Panc1 (cell line): ENCODE measurements around the gene ANAPC16. TPM values are rescaled to one million over a fixed set of nuclear protein-coding genes. Genes with fewer than 3 reads are reported as not detected.
A peak's percentile ranks its signal among the peaks of the same experiment; 100 is the strongest.
"Not testable (repeated sequence)": the region's sequence is repeated elsewhere in the genome, so short reads cannot be mapped to it uniquely, and the experiment has no call there.

Source experiments
- ATAC-seq: fragments of 200-7000 bp; cut with Tn5 transposase; 2 replicates; pipeline ENCODE4 v1.9.1; 2020; ENCODE audit warnings: mild to moderate bottlenecking, moderate library complexity
- BruUV-seq: library from RNA; stranded (reverse); fragments of 400-500 nt; replicated peaks from 2 replicates; lab custom pipeline; 2021; lab: Mats Ljungman, UMichigan
- CTCF ChIA-PET: fragments of 300-600 bp; sonication (Branson Sonifier 250); formaldehyde crosslinking; loops from one replicate; lab custom pipeline; 2022; ENCODE audit warnings: antibody characterized with exemption; lab: Charles Lee
- POLR2A ChIA-PET: fragments of 300-600 bp; sonication (Branson Sonifier 250); formaldehyde crosslinking; loops from one replicate; lab custom pipeline; 2022; ENCODE audit warnings: antibody characterized with exemption; lab: Charles Lee
- DNase-seq: peaks from one replicate; pipeline ENCODE4 v3.0.0-alpha.2; 2010; ENCODE audit warnings: low read depth, low spot score
- H3K27ac ChIP-seq: 2 replicates; pipeline ENCODE4 v1.5.1; 2011; ENCODE audit warnings: mild to moderate bottlenecking, low read length, inconsistent platforms
- H3K27me3 ChIP-seq: fragments of 200-500 bp; sonication (Bioruptor generic); 2 replicates; pipeline ENCODE4 v1.6.0; 2014; ENCODE audit warnings: low read length, inconsistent platforms; ENCODE audit not compliant: control insufficient read depth, insufficient read depth
- H3K36me3 ChIP-seq: fragments of 200-500 bp; sonication (Bioruptor generic); 2 replicates; pipeline ENCODE4 v1.5.1; 2014; ENCODE audit warnings: inconsistent platforms, mild to moderate bottlenecking, low read length, moderate library complexity; ENCODE audit not compliant: control insufficient read depth, insufficient read depth
- H3K4me1 ChIP-seq: 2 replicates; pipeline ENCODE4 v1.5.1; 2011; ENCODE audit warnings: inconsistent platforms, mild to moderate bottlenecking, low read length, moderate library complexity; ENCODE audit not compliant: control insufficient read depth, insufficient read depth
- H3K4me3 ChIP-seq, 2 experiments: 2 replicates each; pipeline ENCODE4 v1.5.1; 2011 to 2012; ENCODE audit warnings: low read depth in 2 of 2, low read length in 2 of 2, mild to moderate bottlenecking in 2 of 2, inconsistent platforms in 1 of 2, moderate library complexity in 1 of 2
- H3K9me3 ChIP-seq: fragments of 200-500 bp; sonication (Bioruptor generic); 2 replicates; pipeline ENCODE4 v1.5.1; 2014; ENCODE audit warnings: low read depth, mild to moderate bottlenecking, inconsistent platforms, low read length, moderate library complexity; ENCODE audit not compliant: control insufficient read depth, insufficient read depth
- CTCF ChIP-seq: fragments of 450-650 bp; IDR thresholded peaks from 2 replicates; pipeline ENCODE4 v1.5.1; 2017; ENCODE audit warnings: mild to moderate bottlenecking
- POLR2AphosphoS5 ChIP-seq: IDR thresholded peaks from 2 replicates; pipeline ENCODE4 v1.6.1; 2012; ENCODE audit warnings: mild to moderate bottlenecking, low read depth, low read length, moderate library complexity
- REST ChIP-seq, 2 experiments: IDR thresholded peaks; 2 replicates each; pipeline ENCODE4 v1.6.1; 2011 to 2012; ENCODE audit warnings: low read depth in 2 of 2, control low read depth in 1 of 2, low read length in 1 of 2, mild to moderate bottlenecking in 1 of 2, moderate library complexity in 1 of 2; ENCODE audit not compliant: insufficient read depth in 1 of 2
- SIN3A ChIP-seq: IDR thresholded peaks from 2 replicates; pipeline ENCODE4 v1.6.1; 2012; ENCODE audit warnings: low read depth, mild to moderate bottlenecking, low read length, moderate library complexity, borderline replicate concordance; ENCODE audit not compliant: insufficient read depth
- TCF7L2 ChIP-seq: IDR thresholded peaks from 2 replicates; pipeline ENCODE4 v1.6.1; 2011; ENCODE audit warnings: mild to moderate bottlenecking, low read depth, low read length, inconsistent platforms
- in situ Hi-C: cut with HindIII; loops from 2 replicates; pipeline ENCODE4 v1.10.0; 2016; ENCODE audit warnings: low sequenced_read_pairs, low pct_unique_long_range_greater_than_20kb
- intact Hi-C: fragments of 100-400 bp; cut with micrococcal nuclease; formaldehyde crosslinking; loops from one replicate; pipeline ENCODE4 v1.10.0; 2022; ENCODE audit not compliant: unreplicated experiment
- total RNA-seq: library from RNA; stranded (reverse); gene quantifications from one replicate; pipeline ENCODE4 v1.2.1, GENCODE V29; 2021; ENCODE audit not compliant: unreplicated experiment

The ANAPC16 gene
- total RNA-seq, 1 experiment from 2014 or later = 110 TPM

GRCh38 chr10:72267819-72268399 lies 52.1 kb downstream of the ANAPC16 start:
- no peak overlapping the region for H3K4me3 ChIP-seq
- in situ Hi-C loops = no loop called here
- H3K4me1 ChIP-seq = peaks cover 16% of the 10 kb centered on the region
- no peaks in the 10 kb centered on the region for H3K9me3 ChIP-seq
- H3K27me3 ChIP-seq = no peaks in the 10 kb centered on the region
- intact Hi-C loops = no loop called here
- BruUV-seq = no TSS peak
- H3K27ac ChIP-seq = peak overlapping the region; percentile 30; the same call in 1 of the 2 replicates
- CTCF ChIA-PET = interaction anchor here (0.7 kb wide), 1 partner anchor 61 kb away, joined by 6 read pairs; no protein-coding TSS in a partner anchor
- ATAC-seq (no peak), DNase-seq (no peak)
- H3K36me3 ChIP-seq = no peaks in the 10 kb centered on the region
- TF ChIP-seq TCF7L2 = no peak
- no peak for TF ChIP-seq REST (IDR thresholded peaks at IDR 0.05; ENCODE audit: insufficient read depth in 1 of 2, low read depth in 2 of 2, low read length in 1 of 2)
- TF ChIP-seq SIN3A = no peak
- TF ChIP-seq CTCF = no peak
- no peak for TF ChIP-seq POLR2AphosphoS5
- POLR2A ChIA-PET = no interaction called here

GRCh38 chr10:72268475-72269200 lies 52.8 kb downstream of the ANAPC16 start:
- H3K27ac ChIP-seq, H3K4me3 ChIP-seq, H3K9me3 ChIP-seq, BruUV-seq, DNase-seq, in situ Hi-C loops, ATAC-seq, intact Hi-C loops, H3K36me3 ChIP-seq, H3K27me3 ChIP-seq: not testable (repeated sequence)
- ChIA-PET POLR2A (interaction anchor here (0.7 kb wide), 1 partner anchor 112 kb away, joined by 8 read pairs; no protein-coding TSS in a partner anchor), CTCF (interaction anchor here (0.5 kb wide), 1 partner anchor 21 kb away, joined by 4 read pairs; no protein-coding TSS in a partner anchor)
- H3K4me1 ChIP-seq = peaks cover 13% of the 10 kb centered on the region
